ENCODE measurements around the gene EPB41. TPM values are rescaled to one million over a fixed set of nuclear protein-coding genes. Genes with fewer than 3 reads are reported as not detected.

Gene EPB41
- total and polyA plus RNA-seq, 9 of the 15 experiments (the other 6 are each of a cell fraction or from before 2014, with no cell fraction given), result 3.7 to 213 (median 141) TPM

DNA sequence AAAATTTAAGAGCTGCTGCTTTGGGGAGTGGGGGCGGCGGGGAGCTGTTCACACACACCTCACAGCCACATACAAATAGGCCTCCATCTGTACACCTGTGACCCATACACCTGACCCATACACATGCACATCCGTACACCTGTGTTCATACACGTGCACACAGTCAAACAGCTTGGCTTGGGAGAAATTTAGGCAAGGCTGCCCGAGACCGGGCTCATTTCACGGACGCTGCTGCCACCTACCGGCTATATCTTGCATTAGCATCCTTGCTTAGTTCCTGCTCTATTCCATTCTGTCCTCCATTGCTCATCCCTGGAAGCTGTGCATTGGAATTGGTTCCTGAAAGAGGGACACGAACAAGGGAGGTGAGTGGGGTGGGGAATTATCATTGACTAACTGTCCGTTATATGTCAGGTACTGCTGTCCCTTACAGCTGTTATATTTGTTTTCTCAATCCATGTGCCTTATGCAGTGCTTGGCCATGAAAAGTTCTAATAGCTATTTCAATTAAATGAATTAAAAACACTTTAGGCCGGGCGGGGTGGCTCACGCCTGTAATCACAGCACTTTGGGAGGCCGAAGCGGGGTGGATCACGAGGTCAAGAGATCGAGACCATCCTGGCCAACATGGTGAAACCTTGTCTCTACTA lies 37.1 kb upstream of the EPB41 start (continued):
- TF ChIP-seq, protein P1, sequence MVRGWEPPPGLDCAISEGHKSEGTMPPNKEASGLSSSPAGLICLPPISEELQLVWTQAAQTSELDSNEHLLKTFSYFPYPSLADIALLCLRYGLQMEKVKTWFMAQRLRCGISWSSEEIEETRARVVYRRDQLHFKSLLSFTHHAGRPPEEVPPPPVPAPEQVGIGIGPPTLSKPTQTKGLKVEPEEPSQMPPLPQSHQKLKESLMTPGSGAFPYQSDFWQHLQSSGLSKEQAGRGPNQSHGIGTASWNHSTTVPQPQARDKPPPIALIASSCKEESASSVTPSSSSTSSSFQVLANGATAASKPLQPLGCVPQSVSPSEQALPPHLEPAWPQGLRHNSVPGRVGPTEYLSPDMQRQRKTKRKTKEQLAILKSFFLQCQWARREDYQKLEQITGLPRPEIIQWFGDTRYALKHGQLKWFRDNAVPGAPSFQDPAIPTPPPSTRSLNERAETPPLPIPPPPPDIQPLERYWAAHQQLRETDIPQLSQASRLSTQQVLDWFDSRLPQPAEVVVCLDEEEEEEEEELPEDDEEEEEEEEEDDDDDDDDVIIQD (CRISPR knock-in tag; IDR thresholded peaks at IDR 0.05), result no peak
- TF ChIP-seq PRMT5 (CRISPR knock-in tag; IDR thresholded peaks at IDR 0.05), result no peak
- TF ChIP-seq, protein P2, sequence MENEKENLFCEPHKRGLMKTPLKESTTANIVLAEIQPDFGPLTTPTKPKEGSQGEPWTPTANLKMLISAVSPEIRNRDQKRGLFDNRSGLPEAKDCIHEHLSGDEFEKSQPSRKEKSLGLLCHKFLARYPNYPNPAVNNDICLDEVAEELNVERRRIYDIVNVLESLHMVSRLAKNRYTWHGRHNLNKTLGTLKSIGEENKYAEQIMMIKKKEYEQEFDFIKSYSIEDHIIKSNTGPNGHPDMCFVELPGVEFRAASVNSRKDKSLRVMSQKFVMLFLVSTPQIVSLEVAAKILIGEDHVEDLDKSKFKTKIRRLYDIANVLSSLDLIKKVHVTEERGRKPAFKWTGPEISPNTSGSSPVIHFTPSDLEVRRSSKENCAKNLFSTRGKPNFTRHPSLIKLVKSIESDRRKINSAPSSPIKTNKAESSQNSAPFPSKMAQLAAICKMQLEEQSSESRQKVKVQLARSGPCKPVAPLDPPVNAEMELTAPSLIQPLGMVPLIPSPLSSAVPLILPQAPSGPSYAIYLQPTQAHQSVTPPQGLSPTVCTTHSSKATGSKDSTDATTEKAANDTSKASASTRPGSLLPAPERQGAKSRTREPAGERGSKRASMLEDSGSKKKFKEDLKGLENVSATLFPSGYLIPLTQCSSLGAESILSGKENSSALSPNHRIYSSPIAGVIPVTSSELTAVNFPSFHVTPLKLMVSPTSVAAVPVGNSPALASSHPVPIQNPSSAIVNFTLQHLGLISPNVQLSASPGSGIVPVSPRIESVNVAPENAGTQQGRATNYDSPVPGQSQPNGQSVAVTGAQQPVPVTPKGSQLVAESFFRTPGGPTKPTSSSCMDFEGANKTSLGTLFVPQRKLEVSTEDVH (IDR thresholded peaks at IDR 0.05; ENCODE audit: low read depth, partially characterized antibody), result no peak
- no peak for TF ChIP-seq CBX5 (IDR thresholded peaks at IDR 0.05; ENCODE audit: borderline replicate concordance, low read depth)
- no peak for TF ChIP-seq ZNF785 (CRISPR knock-in tag; IDR thresholded peaks at IDR 0.05)
- no peak for TF ChIP-seq HIVEP1 (CRISPR knock-in tag; IDR thresholded peaks at IDR 0.05)
- TF ChIP-seq ADNP (tag; IDR thresholded peaks at IDR 0.05), result no peak
- TF ChIP-seq, protein P3, sequence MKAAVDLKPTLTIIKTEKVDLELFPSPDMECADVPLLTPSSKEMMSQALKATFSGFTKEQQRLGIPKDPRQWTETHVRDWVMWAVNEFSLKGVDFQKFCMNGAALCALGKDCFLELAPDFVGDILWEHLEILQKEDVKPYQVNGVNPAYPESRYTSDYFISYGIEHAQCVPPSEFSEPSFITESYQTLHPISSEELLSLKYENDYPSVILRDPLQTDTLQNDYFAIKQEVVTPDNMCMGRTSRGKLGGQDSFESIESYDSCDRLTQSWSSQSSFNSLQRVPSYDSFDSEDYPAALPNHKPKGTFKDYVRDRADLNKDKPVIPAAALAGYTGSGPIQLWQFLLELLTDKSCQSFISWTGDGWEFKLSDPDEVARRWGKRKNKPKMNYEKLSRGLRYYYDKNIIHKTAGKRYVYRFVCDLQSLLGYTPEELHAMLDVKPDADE (conservative IDR thresholded peaks at IDR 0.05; ENCODE audit: control insufficient read depth, low read depth, low read length), result no peak
- no peak for TF ChIP-seq ZNF76 (CRISPR knock-in tag; IDR thresholded peaks at IDR 0.05; ENCODE audit: borderline replicate concordance)
- 0 out of 4 replicates have a peak, but pooled peaks of 1 of the 2 experiments have one; percentile 27 for TF ChIP-seq TBL1XR1 (IDR thresholded peaks at IDR 0.05; ENCODE audit: low read length in 2 of 2)
- TF ChIP-seq ZFP30 (CRISPR knock-in tag; IDR thresholded peaks at IDR 0.05; ENCODE audit: borderline replicate concordance), result no peak
- TF ChIP-seq ZNF184 (CRISPR knock-in tag; IDR thresholded peaks at IDR 0.05), result no peak
- no peak for TF ChIP-seq ZNF586 (CRISPR knock-in tag; conservative IDR thresholded peaks at IDR 0.05)
- TF ChIP-seq, protein P4, sequence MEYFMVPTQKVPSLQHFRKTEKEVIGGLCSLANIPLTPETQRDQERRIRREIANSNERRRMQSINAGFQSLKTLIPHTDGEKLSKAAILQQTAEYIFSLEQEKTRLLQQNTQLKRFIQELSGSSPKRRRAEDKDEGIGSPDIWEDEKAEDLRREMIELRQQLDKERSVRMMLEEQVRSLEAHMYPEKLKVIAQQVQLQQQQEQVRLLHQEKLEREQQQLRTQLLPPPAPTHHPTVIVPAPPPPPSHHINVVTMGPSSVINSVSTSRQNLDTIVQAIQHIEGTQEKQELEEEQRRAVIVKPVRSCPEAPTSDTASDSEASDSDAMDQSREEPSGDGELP (CRISPR knock-in tag; IDR thresholded peaks at IDR 0.05; ENCODE audit: borderline replicate concordance), result peak; percentile 56; the same call in 1 of the 2 replicates
- peak; percentile 34; the same call in 1 of the 2 replicates for TF ChIP-seq EP400 (IDR thresholded peaks at IDR 0.05)
- TF ChIP-seq, protein P5, sequence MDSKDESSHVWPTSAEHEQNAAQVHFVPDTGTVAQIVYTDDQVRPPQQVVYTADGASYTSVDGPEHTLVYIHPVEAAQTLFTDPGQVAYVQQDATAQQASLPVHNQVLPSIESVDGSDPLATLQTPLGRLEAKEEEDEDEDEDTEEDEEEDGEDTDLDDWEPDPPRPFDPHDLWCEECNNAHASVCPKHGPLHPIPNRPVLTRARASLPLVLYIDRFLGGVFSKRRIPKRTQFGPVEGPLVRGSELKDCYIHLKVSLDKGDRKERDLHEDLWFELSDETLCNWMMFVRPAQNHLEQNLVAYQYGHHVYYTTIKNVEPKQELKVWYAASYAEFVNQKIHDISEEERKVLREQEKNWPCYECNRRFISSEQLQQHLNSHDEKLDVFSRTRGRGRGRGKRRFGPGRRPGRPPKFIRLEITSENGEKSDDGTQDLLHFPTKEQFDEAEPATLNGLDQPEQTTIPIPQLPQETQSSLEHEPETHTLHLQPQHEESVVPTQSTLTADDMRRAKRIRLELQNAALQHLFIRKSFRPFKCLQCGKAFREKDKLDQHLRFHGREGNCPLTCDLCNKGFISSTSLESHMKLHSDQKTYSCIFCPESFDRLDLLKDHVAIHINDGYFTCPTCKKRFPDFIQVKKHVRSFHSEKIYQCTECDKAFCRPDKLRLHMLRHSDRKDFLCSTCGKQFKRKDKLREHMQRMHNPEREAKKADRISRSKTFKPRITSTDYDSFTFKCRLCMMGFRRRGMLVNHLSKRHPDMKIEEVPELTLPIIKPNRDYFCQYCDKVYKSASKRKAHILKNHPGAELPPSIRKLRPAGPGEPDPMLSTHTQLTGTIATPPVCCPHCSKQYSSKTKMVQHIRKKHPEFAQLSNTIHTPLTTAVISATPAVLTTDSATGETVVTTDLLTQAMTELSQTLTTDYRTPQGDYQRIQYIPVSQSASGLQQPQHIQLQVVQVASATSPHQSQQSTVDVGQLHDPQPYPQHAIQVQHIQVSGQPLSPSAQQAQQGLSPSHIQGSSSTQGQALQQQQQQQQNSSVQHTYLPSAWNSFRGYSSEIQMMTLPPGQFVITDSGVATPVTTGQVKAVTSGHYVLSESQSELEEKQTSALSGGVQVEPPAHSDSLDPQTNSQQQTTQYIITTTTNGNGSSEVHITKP (IDR thresholded peaks at IDR 0.05; ENCODE audit: partially characterized antibody), result no peak
